ENCODE data around the gene HAL. TPM values are rescaled to one million over a fixed set of nuclear protein-coding genes. Genes with fewer than 3 reads are reported as not detected.

Gene HAL
- total and polyA plus RNA-seq, 4 donors: 1.2 to 7.9 (median 4.2) TPM

- Histone ChIP-seq H3K27ac (ENCODE audit: low read depth in 1 of 2, low read length in 1 of 2) (no peak overlapping the region), H3K4me3 (no peak overlapping the region), H3K27me3 (ENCODE audit: control insufficient read depth in 3 of 3, insufficient read depth in 3 of 3, low read length in 2 of 3) (no peaks in the 10 kb centered on the region), H3K9me3 (ENCODE audit: control insufficient read depth in 4 of 4, insufficient read depth in 3 of 4, low read length in 3 of 4) (no peaks in the 10 kb centered on the region), H3K9ac (ENCODE audit: insufficient read depth in 1 of 2, low read length in 2 of 2) (no peak overlapping the region), H3K36me3 (ENCODE audit: control insufficient read depth in 4 of 4, insufficient read depth in 4 of 4, low read length in 4 of 4) (peaks cover 18 to 53% (median 41%) of the 10 kb centered on the region in 4 donors), H3K4me1 (ENCODE audit: control insufficient read depth in 5 of 5, insufficient read depth in 5 of 5, low read length in 5 of 5) (no peaks in the 10 kb centered on the region)
- 65 to 73% methylated on average over 1 of the region's 1 CpG for WGBS, 2 donors
- DNase-seq (no peak), ATAC-seq (ENCODE audit: insufficient read depth, low FRiP score) (no peak)
- TF ChIP-seq CTCF (IDR thresholded peaks at IDR 0.05; ENCODE audit: control extremely low read depth, extremely low read depth): no peak
Measured at GRCh38 chr12:96007729-96008128, 11.6 kb upstream of the HAL start.

DNA sequence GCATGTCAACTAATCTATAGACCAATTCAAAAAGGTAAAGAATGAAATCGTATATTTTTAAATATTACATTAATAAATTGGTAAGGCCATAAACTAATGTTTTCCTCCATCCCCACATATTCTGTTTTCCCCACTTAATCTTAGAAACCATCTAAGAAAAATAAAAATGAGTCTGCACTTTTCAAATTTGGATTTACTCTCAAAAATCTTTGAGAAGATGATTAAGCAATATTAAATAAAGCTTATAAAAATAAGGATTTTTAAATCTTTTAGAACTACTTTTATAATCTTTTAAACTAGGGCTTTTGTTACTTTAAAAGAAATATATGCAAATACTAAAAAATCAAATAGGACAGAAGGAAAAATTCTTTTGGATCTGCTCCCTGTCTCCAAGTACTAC is 10.6 kb upstream of the HAL start:
- Histone ChIP-seq H3K27ac (ENCODE audit: low read depth in 1 of 2, low read length in 1 of 2) (no peak overlapping the region), H3K9me3 (ENCODE audit: control insufficient read depth in 4 of 4, insufficient read depth in 3 of 4, low read length in 3 of 4) (no peaks in the 10 kb centered on the region), H3K9ac (ENCODE audit: insufficient read depth in 1 of 2, low read length in 2 of 2) (no peak overlapping the region), H3K36me3 (ENCODE audit: control insufficient read depth in 4 of 4, insufficient read depth in 4 of 4, low read length in 4 of 4) (peaks cover 15 to 45% (median 32%) of the 10 kb centered on the region in 4 donors), H3K4me1 (ENCODE audit: control insufficient read depth in 5 of 5, insufficient read depth in 5 of 5, low read length in 5 of 5) (no peaks in the 10 kb centered on the region), H3K4me3 (no peak overlapping the region), H3K27me3 (ENCODE audit: control insufficient read depth in 3 of 3, insufficient read depth in 3 of 3, low read length in 2 of 3) (no peaks in the 10 kb centered on the region)
- no peak for ATAC-seq (ENCODE audit: insufficient read depth, low FRiP score)
- no peak for TF ChIP-seq CTCF (IDR thresholded peaks at IDR 0.05; ENCODE audit: control extremely low read depth, extremely low read depth)
- DNase-seq: no peak
- 90 to 98% methylated on average over 1 of the region's 1 CpG for WGBS, 2 donors

DNA sequence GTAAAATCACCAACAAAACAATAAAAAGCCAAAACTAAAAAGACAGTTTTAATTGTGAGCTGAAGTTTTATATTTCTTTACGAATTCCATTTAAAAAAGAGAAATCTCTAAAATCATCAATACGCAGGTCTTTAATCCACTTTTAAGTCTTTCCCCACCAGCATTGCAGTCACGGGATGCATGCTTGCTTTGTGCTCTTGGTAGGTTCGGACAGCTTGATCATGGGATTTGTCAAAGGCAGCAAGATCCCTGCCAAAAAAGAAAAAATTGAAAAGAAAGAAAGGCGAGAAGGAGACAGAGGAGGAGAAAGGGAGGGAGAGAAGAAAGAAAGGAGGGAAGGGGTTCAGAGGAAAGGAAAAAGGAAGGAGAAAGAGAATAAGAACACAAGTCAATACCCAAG is 4.7 kb upstream of the HAL start:
- WGBS, 2 donors: 94 to 96% methylated on average over 5 of the region's 5 CpGs
- TF ChIP-seq CTCF (IDR thresholded peaks at IDR 0.05; ENCODE audit: control extremely low read depth, extremely low read depth): no peak
- Histone ChIP-seq H3K36me3 (ENCODE audit: control insufficient read depth in 4 of 4, insufficient read depth in 4 of 4, low read length in 4 of 4) (peaks cover 10 to 21% (median 19%) of the 10 kb centered on the region in 4 donors), H3K27me3 (ENCODE audit: control insufficient read depth in 3 of 3, insufficient read depth in 3 of 3, low read length in 2 of 3) (no peaks in the 10 kb centered on the region), H3K27ac (ENCODE audit: low read depth in 1 of 2, low read length in 1 of 2) (no peak overlapping the region), H3K4me3 (no peak overlapping the region), H3K4me1 (ENCODE audit: control insufficient read depth in 5 of 5, insufficient read depth in 5 of 5, low read length in 5 of 5) (peaks cover 0 to 3% (median 0%) of the 10 kb centered on the region in 5 donors), H3K9me3 (ENCODE audit: control insufficient read depth in 4 of 4, insufficient read depth in 3 of 4, low read length in 3 of 4) (no peaks in the 10 kb centered on the region), H3K9ac (ENCODE audit: insufficient read depth in 1 of 2, low read length in 2 of 2) (no peak overlapping the region)
- DNase-seq (no peak), ATAC-seq (ENCODE audit: insufficient read depth, low FRiP score) (no peak)

DNA sequence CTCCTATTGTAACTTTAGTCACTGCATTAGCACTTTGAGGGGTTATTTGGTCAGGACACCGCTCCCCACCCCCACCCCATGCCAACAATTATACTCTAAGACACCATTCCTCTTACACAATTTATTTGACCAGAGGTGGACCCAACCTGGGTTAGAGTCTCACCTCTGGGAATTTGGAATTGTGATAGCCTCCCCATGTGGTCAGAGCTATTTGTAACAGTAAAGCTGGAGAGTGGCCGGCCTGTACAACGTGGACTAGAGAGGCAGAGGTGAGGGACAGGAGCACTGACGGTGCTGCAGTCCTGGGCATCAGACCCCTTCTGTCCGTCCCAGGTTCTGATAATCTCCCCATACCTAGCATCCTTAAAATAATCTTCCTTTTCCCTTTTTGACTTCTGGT is 3.3 kb upstream of the HAL start:
- Histone ChIP-seq H3K4me3 (no peak overlapping the region), H3K9me3 (ENCODE audit: control insufficient read depth in 4 of 4, insufficient read depth in 3 of 4, low read length in 3 of 4) (no peaks in the 10 kb centered on the region), H3K9ac (ENCODE audit: insufficient read depth in 1 of 2, low read length in 2 of 2) (no peak overlapping the region), H3K27me3 (ENCODE audit: control insufficient read depth in 3 of 3, insufficient read depth in 3 of 3, low read length in 2 of 3) (no peaks in the 10 kb centered on the region), H3K4me1 (ENCODE audit: control insufficient read depth in 5 of 5, insufficient read depth in 5 of 5, low read length in 5 of 5) (peaks cover 0 to 5% (median 0%) of the 10 kb centered on the region in 5 donors), H3K36me3 (ENCODE audit: control insufficient read depth in 4 of 4, insufficient read depth in 4 of 4, low read length in 4 of 4) (peaks cover 6 to 12% (median 9%) of the 10 kb centered on the region in 4 donors), H3K27ac (ENCODE audit: low read depth in 1 of 2, low read length in 1 of 2) (no peak overlapping the region)
- TF ChIP-seq CTCF (IDR thresholded peaks at IDR 0.05; ENCODE audit: control extremely low read depth, extremely low read depth): no peak
- WGBS, 2 donors: 76 to 95% methylated on average over 5 of the region's 5 CpGs
- ATAC-seq (ENCODE audit: insufficient read depth, low FRiP score) (no peak), DNase-seq (no peak)

Measured in lung (tissue), 12 donors.